ENCODE data around the gene CFAP54.
"Not testable (repeated sequence)": the region's sequence is repeated elsewhere in the genome, so short reads cannot be mapped to it uniquely, and the experiment has no call there.

The CFAP54 gene

DNA sequence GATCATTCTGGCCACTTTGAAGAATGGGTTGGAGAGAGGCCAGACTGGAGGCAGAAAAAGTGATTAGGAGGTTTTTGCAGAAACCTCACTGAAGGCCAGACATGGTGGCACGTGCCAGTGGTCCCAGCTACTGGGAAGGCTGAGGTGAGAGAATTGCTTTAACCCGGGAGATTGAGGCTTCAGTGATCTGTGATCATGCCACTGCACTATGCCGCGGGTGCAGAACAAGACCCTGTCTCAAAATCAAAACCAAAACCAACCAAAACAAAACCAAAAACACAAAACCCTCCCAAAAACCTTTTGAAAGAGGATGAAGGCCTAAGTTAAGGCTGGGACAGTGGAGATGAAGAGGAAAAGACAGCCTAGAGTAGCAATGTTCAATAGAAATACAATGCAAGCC, 15.2 kb upstream of the CFAP54 start:
- DNase-seq: no peak

- no peak for DNase-seq
Measured at GRCh38 chr12:96478011-96478410, 11.4 kb upstream of the CFAP54 start.

DNA sequence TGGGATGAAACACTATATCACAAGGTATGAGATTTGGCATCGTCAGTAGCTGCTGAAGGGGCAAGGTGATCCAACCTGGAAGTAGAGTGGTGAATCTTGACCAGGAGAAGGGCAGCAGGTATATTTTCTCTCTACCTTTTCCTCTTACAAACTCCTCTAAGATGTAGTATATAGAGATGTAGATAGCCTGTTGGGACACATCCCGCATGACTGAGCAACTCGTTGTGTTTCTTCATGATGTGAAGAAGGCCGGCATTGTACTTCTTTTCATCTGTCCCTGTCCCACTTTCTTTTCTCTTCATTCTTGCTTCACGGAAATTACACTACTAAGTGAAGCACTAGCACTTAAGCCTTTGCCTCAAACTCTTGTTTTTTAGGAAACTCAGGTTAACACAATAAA, 7.3 kb upstream of the CFAP54 start:
- DNase-seq: no peak

DNA sequence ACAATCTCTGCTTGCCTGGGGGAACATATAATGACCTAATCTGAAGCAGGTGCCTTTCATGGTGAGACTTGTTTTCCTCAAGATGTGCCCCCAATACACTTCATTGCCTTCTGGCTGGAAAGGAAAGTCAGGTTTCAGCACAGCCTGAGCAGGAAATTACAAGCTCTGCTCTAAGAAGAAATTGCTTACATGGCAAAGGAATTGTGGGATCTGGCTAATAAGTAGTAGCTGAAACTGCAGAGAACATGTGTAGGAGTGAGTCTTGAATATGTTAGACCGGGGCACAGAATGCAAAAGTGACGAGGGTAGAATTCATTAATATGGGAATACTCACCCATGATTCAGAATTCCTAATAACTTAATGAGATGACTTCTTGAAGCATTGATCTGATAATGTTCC, 6.3 kb upstream of the CFAP54 start:
- DNase-seq: peak in 1 of 51 donors; percentile 59

DNA sequence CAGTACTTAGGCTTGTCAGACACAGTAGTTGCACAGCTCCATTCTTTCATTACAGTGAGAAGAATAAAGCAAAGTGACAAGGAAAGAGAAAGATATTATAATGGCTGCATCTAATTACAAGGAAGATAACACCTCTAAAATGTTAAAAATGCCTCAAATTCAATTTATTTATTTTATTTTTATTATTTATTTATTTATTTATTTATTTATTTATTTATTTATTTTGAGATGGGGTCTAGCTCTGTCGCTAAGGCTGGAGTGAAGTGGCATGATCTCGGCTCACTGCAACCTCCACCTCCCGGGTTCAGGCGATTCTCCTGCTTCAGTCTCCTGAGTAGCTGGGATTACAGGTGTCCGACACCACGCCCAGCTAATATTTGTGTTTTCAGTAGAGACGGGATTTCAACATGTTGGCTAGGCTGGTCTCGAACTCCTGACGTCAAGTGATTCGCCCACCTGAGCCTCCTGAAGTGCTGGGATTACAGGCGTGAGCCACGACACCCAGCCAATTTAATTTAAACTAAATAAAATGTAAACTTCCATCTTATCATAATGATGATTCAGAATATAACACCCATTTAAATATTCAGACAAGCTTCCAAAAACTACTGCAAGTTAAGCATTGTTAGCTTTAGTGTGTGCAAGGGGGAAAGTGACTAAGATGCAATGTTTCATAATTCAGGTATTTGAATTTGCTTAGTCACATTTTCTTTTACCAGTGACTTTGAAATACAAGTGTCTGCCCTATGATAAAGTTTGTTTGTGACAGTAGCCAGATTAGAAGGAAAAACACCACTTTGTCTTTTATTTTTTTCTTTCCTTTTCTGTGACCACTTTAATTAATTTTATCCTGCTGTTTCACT, 2.4 kb upstream of the CFAP54 start:
- peak in 1 of 51 donors; percentile 12 for DNase-seq

- DNase-seq: no peak
Measured at GRCh38 chr12:96487634-96488033, 1.7 kb upstream of the CFAP54 start.

DNA sequence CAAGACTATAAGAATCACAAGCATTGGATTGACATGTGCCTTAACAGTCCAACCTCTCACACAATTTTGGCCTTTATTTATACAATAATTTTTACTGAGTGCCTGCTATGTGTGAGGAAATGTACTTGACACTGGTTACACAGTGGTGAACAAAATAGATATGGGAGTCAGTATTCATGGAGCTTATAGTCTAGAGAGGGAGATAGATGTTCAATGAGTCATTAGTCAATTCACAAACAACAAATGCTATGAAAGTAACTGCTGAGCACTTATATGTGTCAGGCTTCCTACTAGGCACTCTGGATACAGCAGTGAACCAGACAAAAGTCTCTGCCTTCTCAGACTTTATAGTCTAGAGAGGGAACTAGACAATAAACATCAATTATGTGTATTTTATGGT, 3.7 kb downstream of the CFAP54 start:
- DNase-seq: no peak

GRCh38 chr12:96494154-96494553, 4.8 kb downstream of the CFAP54 start:
- not testable (repeated sequence) for DNase-seq

- DNase-seq: no peak
Measured at GRCh38 chr12:96495155-96495554, 5.8 kb downstream of the CFAP54 start.

- DNase-seq: no peak
Measured at GRCh38 chr12:96495841-96496545, 6.6 kb downstream of the CFAP54 start.

DNA sequence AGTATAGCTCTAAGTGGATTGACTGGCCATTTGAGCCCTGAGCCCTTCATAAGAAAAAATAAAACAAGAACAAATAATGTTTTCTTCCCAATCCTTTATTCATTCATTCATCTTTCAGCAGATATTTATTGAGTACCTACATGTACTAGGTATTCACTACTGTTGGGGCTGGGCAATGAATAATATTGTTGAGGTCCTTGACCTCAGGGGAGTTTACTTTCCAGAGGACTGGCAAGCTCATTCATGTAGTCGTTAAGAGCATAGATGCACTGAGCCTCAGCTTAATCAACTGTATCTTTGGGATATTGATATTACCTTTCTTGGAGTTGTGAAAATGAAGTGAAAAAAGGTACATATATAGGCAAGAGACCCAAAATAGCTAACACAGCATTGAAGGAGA, 7.6 kb downstream of the CFAP54 start:
- no peak for DNase-seq

- no peak for DNase-seq
Measured at GRCh38 chr12:96497855-96498254, 8.5 kb downstream of the CFAP54 start.

GRCh38 chr12:96500693-96501092, 11.3 kb downstream of the CFAP54 start:
- no peak for DNase-seq

GRCh38 chr12:96501133-96501761, 11.9 kb downstream of the CFAP54 start:
- DNase-seq: no peak

DNA sequence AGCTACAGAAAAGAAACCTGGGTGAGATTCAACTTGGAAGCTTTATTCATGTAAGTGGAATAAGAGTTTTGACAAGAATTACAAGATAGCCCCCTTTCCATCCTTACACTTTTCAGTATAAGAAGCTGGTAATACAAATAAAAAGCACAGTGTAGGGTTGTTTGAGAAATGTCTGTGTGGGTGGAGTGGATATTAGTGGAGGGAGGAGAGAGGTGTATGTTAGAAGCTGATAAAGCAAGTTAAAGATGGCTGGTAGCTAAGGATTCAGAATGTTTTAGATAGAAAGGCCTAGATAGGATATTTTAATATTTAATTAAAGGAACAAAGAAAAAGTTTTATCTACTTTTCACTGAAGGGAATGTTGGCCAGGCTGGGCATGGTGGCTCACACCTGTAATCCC, 12.5 kb downstream of the CFAP54 start:
- DNase-seq: no peak

DNA sequence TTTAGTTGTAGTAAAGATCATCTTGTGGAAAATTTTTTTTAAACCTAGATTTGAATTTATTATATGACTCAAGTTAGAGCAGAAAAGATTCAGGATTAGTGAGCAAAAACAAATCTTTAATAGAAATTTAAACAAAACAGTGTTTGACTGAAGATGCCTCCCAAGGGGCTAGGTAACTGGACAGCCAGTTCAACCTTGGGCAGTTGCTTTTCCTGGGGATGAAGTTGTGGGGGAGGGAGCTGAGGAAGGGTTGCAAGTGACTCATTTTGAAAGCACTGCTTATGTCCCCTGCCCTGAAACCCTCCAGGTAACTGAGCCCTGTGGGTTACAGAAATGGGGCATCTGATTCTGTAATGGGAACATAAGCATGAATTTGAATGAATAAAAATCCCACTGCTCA, 13.1 kb downstream of the CFAP54 start:
- DNase-seq: no peak

GRCh38 chr12:96502949-96503532, 13.7 kb downstream of the CFAP54 start:
- no peak for DNase-seq

GRCh38 chr12:96503976-96504375, 14.6 kb downstream of the CFAP54 start:
- DNase-seq: no peak

GRCh38 chr12:96506776-96507175, 17.4 kb downstream of the CFAP54 start:
- DNase-seq: no peak

DNA sequence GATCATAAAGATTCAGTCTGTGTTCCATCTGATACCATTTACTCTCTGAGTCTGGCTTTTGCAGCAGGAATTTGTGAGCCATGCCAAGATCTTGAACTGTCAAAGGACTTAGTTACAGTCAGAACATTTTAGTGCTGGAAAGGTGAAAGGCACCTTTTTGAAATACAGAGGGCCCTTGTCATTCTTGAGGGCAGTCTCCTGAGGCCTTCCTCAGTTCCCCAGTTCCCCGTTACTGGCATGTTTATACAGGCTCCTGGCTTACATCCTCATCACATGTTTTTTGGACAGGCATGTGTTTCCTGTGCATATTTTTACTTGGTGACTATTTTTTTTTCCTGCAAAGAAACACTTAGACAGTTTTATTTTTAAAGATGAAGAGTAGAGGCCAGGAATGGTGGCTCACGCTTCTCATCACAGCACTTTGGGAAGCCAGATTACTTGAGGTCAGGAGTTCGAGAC, 21.0 kb downstream of the CFAP54 start:
- no peak for DNase-seq

GRCh38 chr12:96513166-96513565, 23.8 kb downstream of the CFAP54 start:
- DNase-seq: no peak

GRCh38 chr12:96513681-96514080, 24.3 kb downstream of the CFAP54 start:
- no peak for DNase-seq

Measured in hypothalamus (tissue), 51 donors.